Stimulated activated CD8-positive, alpha-beta memory T cell treated with anti-CD3 and anti-CD28 coated beads, Interleukin-7, amount 100 ng/mL, for 48 hours (primary cell): ENCODE data around the gene ZNF662.

Source experiments
- DNase-seq, 2 donors: peaks; one replicate each; pipeline ENCODE4 v3.0.0-alpha.2; 2020; ENCODE audit warnings: low read depth in 1 of 2; ENCODE audit errors: extremely low read depth in 1 of 2

ZNF662 gene

GRCh38 chr3:42935472-42935871 lies 29.5 kb downstream of the ZNF662 start:
- no peak for DNase-seq

DNA sequence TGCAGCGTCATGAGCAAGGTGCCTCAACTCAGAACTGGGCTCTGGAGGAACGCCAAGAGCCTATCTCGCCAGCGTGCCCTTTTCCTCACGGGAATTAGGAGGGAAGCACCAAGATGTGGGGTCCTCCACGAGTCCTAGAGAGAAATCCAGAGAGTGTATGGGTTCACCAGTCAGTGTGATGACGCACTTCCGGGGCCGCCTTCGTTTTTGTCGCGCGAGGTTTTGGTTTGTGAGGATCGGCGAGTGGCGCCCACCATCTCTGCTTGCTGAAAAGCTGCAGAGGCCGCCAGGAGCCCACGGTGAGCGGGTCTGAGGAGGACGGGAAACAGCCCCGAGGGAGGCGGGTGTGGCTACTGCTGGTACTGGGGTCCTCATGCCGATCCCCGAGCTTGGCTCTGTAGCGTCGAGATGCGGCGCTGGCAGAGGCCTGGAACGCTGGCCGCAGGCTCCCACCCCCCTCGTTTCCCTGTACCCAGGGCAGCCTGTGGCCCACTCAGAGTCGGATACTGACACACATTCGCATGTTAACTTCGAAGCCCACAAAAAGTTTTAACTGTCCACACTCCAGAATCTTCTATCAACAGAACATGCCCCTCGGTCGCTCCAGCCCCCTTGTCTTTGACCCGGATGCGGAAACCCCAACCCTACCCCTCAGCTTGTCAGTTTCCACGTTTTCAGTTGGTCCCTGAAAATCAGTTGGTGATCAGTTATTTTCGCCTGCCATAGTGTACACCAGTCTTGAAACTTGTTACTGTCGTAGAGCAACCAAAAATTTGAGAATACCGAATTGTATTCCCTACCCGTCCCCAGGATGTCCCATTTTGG lies 30.4 kb downstream of the ZNF662 start:
- no peak for DNase-seq

DNA sequence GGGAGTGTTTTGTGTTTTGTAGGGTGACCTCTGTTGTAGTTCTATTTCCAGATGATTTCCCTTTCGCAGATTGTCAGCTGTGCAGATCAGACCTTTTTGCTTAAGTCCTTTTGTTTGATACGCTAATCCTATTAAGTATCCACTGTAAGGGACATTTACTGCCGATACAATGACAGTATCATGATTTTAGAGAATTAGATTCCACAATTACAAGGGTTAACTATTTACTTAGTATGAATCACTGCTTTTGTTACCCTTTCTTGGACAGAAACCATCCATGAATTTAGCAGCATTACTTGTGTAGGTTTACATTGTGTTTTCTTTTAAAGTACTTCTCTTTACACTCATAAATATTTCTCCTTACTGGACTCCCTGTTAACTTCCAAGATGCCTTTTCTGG lies 31.4 kb downstream of the ZNF662 start:
- no peak for DNase-seq

- no peak for DNase-seq
Measured at GRCh38 chr3:42942693-42943092, 36.8 kb downstream of the ZNF662 start.

- no peak for DNase-seq
Measured at GRCh38 chr3:42946050-42946449, 40.1 kb downstream of the ZNF662 start.

- DNase-seq: no peak
Measured at GRCh38 chr3:42957573-42957972, 51.6 kb downstream of the ZNF662 start.

DNA sequence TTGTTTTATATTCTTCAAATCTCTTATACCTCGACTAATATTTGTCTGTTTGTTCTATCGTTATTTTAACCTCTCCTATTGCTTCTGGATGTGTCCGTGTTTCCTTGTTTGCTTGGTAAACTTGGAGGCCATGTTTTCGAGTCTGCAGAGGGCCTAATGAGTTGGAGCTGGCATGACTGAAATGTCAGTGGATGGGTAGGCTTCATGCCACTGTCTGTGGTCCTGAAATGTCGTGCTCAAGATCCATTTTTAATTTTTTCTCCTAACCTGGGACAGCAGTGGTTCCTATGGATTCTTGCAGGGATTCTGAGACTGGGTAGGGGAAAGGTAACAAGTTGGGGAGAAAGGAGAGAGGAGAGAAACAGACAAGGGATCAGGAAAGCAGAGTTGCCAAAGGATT lies 54.3 kb downstream of the ZNF662 start:
- no peak for DNase-seq

DNA sequence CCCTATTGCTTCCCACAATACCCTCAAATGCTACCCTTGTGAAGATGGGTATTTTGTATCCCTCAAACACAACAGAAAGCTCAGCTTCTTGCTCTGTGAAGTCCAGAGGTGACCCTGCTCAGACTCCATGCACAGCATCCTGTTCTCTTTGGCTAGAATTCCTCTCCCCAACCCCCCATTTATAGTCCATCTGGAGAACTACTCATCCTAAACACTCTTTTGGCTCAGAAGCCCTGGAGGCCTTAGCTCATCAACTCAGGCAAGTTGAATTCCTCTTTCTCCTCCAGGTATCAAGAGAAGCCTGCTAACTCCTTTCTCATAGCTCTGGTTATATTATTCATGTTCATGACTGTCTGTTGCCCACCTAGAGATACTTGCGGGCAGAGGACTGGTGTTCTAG lies 54.8 kb downstream of the ZNF662 start:
- no peak for DNase-seq

DNA sequence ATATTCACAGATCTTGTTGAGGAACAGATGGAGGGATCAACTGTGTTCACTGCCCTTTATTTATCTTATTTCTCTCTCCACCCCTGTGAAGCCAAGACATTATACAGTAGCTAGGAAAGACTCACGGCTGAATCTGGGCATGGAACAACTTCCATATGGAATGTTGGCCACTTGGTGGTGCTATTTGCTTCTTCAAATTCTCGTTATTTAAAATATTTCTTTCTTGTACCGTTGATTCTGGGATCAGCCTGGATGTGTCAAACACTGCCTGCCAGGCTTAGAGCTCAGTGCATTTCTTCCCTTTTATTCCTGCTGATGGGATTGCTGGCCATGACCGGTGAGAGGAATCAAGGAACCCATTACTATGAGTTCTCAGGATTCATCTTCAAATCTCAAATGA lies 55.7 kb downstream of the ZNF662 start:
- DNase-seq: no peak

DNA sequence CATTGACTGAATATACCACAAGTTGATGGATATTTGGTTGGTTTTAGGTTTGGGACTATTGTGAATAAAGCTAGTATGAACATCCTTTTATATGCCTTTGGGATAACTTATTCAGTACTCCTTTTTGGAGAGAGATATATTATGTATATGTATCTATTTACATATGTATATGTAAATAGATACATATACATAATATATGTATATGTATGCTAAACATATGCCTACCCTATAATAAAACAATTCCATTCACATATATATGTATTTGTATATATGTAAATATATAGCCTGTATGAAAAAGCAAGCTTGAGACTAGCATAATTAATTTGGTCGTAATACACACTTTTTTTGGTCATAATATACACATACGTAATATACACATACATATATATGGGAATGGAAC lies 57.3 kb downstream of the ZNF662 start:
- no peak for DNase-seq

DNA sequence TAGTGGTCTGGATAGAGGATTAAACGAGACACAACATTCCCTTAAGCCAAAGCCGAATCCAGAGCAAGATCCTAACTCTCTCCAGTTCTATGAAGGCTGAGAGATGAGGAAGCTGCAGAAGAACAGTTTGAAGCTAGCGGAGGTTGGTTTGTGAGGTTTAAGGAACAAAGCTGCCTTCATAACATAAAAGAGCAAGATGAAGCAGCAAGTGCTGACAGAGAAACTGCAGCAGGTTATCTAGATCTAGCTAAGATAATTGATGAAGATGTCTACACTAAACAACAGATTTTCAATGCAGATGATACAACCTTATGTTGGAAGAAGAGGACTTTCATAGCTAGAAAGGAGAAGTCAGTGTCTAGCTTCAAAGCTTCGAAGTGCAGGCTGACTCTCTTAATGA lies 58.3 kb downstream of the ZNF662 start:
- DNase-seq: no peak
